GM18951 (cell line): Measurements from ENCODE around the gene ACYP2.
"Not testable (repeated sequence)": the region's sequence is repeated elsewhere in the genome, so short reads cannot be mapped to it uniquely, and the experiment has no call there.

Experiments used
- POLR2A ChIP-seq: IDR thresholded peaks from 4 replicates; pipeline ENCODE4 v1.6.1; 2011; ENCODE audit warnings: mild to moderate bottlenecking; ENCODE audit not compliant: insufficient read length, insufficient read depth; ENCODE audit errors: extremely low read depth
- in situ Hi-C: fragments of 300-500 bp; cut with MboI; formaldehyde crosslinking; loops from one replicate; pipeline ENCODE4 v1.12.0; 2022; ENCODE audit warnings: low sequenced_read_pairs, mixed read lengths, inconsistent platforms; ENCODE audit not compliant: unreplicated experiment

Gene ACYP2

GRCh38 chr2:54290356-54291025 is 175.1 kb downstream of the ACYP2 start:
- no peak for TF ChIP-seq POLR2A
- in situ Hi-C loops: no loop called here

- in situ Hi-C loops: not testable (repeated sequence)
These were observed 179.2 kb downstream of the ACYP2 start for GRCh38 chr2:54294665-54295064.

GRCh38 chr2:54295911-54296310 is 180.5 kb downstream of the ACYP2 start:
- in situ Hi-C loops: no loop called here
- no peak for TF ChIP-seq POLR2A

GRCh38 chr2:54298514-54298913 is 183.1 kb downstream of the ACYP2 start:
- in situ Hi-C loops: no loop called here
- no peak for TF ChIP-seq POLR2A

GRCh38 chr2:54303631-54304030 is 188.2 kb downstream of the ACYP2 start:
- TF ChIP-seq POLR2A: no peak
- in situ Hi-C loops: no loop called here

- no peak for TF ChIP-seq POLR2A
- in situ Hi-C loops: no loop called here
These were observed 191.1 kb downstream of the ACYP2 start for GRCh38 chr2:54306556-54306955.

- TF ChIP-seq POLR2A: no peak
- in situ Hi-C loops: no loop called here
These were observed 192.8 kb downstream of the ACYP2 start for GRCh38 chr2:54308186-54308585.

GRCh38 chr2:54308782-54309181 is 193.4 kb downstream of the ACYP2 start:
- no peak for TF ChIP-seq POLR2A
- in situ Hi-C loops: no loop called here

- in situ Hi-C loops: no loop called here
- TF ChIP-seq POLR2A: no peak
These were observed 194.9 kb downstream of the ACYP2 start for GRCh38 chr2:54310311-54310710.

GRCh38 chr2:54310961-54311360 is 195.5 kb downstream of the ACYP2 start:
- TF ChIP-seq POLR2A: no peak
- in situ Hi-C loops: no loop called here

- in situ Hi-C loops: no loop called here
- TF ChIP-seq POLR2A: no peak
These were observed 197.7 kb downstream of the ACYP2 start for GRCh38 chr2:54313147-54313546.

- in situ Hi-C loops: no loop called here
- no peak for TF ChIP-seq POLR2A
These were observed 202.6 kb downstream of the ACYP2 start for GRCh38 chr2:54317973-54318372.

- in situ Hi-C loops: no loop called here
- no peak for TF ChIP-seq POLR2A
These were observed 203.4 kb downstream of the ACYP2 start for GRCh38 chr2:54318821-54319220.

- in situ Hi-C loops: no loop called here
These were observed 205.6 kb downstream of the ACYP2 start for GRCh38 chr2:54321047-54321446.

GRCh38 chr2:54324517-54324916 is 209.1 kb downstream of the ACYP2 start:
- in situ Hi-C loops: not testable (repeated sequence)

More at GRCh38 chr2:54321047-54321446, 205.6 kb downstream of the ACYP2 start:
- no peak for TF ChIP-seq POLR2A
